Eye (tissue), 1 donor: ENCODE results near the gene HMG20B.
"Not testable (repeated sequence)": the region's sequence is repeated elsewhere in the genome, so short reads cannot be mapped to it uniquely, and the experiment has no call there.

Experiments used
- DNase-seq: peaks from one replicate; pipeline ENCODE4 v3.0.0-alpha.2; 2015

HMG20B gene

DNA sequence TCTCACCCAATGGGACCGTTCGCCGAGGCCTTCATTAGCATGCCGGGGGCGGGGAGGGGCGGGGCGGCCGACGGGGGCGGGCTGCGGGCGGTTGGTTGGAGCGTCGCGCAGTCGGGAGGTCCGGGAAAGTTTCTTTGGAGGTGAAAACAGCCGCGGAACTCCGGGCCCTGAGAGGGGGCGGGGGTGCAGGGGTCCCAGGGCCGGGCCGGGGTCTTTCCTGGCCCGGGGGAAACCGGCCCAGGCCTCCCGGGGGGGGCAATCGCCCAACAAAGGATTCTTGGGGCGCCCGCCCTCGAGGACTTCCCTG, at the start of gene HMG20B:
TSS of gene HMG20B (plus strand) at position 90 of the 307 bp plus-strand sequence. CDS start 366 bp downstream, outside the sequence.
- DNase-seq, result no peak

- no peak for DNase-seq
These were observed 49.2 kb upstream of the HMG20B start for GRCh38 chr19:3523361-3524077.

GRCh38 chr19:3524078-3524842, 48.5 kb upstream of the HMG20B start:
- DNase-seq, result no peak

- no peak for DNase-seq
These were observed 47.8 kb upstream of the HMG20B start for GRCh38 chr19:3524904-3525451.

DNA sequence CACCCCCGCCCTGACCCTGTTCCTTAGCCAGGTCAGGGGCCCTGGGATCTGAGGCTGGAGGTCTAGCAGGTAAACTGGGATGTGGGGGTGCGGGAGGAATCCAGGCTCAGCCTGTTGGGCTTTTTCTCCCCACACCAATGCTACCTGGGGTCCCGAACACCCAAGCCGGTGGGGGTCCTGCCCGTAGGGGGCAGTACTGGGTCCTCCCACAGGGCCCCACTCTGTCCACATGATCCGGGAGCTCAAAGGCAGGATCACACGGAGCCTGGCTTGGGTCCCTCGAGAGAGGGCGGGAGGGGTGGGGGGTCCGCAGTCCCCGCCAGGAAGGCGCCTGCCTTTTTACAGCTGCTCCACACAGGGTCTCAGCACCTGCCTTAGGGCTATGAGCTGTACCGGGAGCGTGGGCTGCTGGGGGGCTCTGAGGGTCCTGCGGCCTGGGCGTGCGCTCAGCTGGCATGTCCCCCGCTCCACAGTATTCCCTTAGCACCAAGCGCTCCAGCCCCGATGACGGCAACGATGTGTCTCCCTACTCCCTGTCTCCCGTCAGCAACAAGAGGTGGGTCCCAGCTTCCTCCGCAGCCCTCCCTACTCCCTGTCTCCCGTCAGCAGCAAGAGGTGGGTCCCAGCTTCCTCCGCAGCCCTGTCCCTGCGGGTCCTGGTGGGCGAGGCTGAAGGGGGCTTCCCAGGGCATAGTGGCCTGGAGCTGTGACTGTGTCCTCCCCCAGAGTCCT, 46.1 kb upstream of the HMG20B start:
- DNase-seq, result no peak

- no peak for DNase-seq
These were observed 45.4 kb upstream of the HMG20B start for GRCh38 chr19:3527238-3527910.

GRCh38 chr19:3528080-3528479, 44.7 kb upstream of the HMG20B start:
- no peak for DNase-seq

DNA sequence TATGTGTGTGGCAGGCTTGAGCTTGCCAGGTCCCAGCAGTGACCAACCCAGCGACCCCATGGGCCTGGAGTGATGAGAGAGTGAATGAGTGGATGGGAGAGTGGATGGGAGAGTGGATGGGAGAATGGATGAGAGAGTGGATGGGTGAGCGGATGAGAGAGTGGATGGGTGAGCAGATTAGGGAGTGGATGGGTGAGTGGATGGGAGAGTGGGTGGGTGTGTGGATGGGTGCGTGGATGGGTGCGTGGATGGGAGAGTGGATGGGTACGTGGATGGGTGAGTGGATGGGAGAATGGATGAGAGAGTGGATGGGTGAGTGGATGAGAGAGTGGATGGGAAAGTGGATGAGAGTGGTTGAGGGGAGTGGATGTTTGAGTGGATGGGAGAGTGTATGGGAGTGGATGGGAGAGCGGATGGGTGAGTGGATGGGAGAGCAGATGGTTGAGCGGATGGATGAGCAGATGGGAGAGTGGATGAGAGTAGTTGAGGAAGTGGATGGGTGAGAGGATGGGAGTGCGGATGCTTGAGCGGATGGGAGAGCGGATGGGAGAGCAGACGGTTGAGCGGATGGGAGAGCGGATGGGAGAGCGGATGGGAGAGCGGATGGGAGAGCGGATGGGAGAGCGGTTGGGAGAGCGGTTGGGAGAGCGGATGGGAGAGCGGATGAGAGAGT, 44.1 kb upstream of the HMG20B start:
- DNase-seq, result no peak

DNA sequence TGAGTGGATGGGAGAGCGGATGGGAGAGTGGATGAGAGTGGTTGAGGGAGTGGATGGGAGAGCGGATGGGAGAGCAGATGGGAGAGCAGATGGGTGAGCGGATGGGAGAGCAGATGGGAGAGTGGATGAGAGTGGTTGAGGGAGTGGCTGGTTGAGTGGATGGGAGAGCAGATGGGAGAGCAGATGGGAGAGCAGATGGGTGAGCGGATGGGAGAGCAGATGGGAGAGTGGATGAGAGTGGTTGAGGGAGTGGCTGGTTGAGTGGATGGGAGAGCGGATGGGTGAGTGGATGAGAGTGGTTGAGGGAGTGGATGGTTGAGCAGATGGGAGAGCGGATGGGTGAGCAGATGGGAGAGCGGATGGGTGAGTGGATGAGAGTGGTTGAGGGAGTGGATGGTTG, 43.4 kb upstream of the HMG20B start:
- DNase-seq, result not testable (repeated sequence)

DNA sequence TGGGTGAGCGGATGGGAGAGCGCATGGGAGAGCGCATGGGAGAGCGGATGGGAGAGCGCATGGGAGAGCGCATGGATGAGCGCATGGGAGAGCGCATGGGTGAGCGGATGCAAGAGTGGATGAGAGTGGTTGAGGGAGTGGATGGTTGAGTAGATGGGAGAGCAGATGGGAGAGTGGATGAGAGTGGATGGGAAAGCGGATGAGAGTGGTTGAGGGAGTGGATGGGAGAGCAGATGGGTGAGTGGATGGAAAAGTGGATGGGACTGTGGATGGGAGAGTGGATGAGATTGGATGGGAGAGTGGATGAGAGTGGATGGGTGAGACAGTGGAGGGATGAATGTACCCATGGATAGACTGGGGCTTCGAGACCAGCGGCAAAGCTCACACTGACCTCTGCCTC, 42.4 kb upstream of the HMG20B start:
- no peak for DNase-seq

DNA sequence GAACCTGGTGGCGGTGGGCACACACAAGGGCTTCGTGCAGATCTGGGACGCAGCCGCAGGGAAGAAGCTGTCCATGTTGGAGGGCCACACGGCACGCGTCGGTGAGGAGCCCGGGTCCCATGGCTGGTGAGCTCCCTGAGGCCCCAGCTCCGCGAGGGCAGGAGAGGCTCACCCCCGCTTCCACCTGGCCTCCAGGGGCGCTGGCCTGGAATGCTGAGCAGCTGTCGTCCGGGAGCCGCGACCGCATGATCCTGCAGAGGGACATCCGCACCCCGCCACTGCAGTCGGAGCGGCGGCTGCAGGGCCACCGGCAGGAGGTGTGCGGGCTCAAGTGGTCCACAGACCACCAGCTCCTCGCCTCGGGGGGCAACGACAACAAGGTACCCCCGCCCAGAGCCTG, 41.0 kb upstream of the HMG20B start:
- no peak for DNase-seq

GRCh38 chr19:3532154-3532786, 40.5 kb upstream of the HMG20B start:
- DNase-seq, result no peak

GRCh38 chr19:3533033-3533432, 39.7 kb upstream of the HMG20B start:
- no peak for DNase-seq

DNA sequence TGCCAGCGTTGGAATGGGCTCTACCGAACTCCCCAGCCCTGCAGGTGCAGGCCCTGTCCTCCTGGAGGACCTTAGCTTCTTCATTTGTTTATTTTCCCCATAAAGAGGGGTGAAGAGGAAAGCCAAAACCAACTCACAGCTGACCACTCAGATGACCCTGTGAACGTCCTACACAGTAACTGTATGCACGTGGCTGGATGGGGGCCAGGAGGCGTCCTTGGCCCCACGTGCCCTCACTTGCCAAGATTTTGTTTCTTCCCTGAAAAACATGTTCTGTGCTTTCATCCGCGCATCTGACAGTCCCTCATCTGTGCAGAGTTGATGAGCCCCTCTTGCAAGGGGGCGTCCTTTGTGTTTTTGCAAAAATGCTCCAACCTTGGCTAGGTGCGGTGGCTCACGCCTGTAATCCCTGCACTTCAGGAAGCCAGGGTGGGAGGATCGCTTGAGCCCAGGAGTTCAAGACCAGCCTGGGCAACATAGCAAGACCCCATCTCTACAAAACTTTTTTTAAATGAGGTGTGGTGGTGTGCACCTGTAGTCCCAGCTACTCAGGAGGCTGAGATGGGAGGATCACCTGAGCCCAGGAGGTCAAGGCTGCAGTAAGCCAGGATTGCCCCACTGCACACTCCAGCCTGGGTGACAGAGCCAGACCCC, 39.1 kb upstream of the HMG20B start:
- DNase-seq, result no peak

- DNase-seq, result no peak
These were observed 38.1 kb upstream of the HMG20B start for GRCh38 chr19:3534375-3535234.

- no peak for DNase-seq
These were observed 37.6 kb upstream of the HMG20B start for GRCh38 chr19:3535235-3535535.

DNA sequence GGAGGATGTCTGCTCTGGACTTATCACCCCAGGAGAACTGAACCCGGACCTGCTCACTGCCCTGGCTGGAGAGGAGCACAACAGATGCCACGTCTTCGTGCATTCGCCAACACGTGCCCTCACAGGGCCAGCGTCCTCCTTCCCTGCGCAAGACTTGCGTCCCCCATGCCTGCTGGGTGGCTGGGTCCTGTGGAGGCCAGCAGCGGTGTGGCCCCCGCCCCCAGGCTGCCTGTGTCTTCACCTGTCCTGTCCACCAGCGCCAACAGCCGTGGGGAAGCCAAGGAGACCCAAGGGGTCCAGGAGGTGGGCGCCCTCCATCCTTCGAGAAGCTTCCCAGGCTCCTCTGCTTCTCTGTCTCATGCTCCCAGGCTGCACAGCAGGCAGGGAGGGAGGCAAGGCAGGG, 37.2 kb upstream of the HMG20B start:
- no peak for DNase-seq

DNA sequence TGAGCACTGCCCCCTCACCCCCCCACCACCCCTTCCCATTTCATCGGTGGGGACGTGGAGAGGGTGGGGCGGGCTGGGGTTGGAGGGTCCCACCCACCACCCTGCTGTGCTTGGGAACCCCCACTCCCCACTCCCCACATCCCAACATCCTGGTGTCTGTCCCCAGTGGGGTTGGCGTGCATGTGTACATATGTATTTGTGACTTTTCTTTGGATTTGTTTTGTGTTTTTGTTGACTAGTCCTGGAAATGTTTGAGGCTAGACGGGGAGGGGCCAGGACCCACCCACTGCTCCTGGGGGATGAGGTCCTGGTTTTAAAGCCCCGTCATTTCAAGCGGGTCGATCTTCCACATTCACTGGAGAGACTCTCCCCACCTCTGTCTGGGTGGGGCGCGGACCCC, 36.8 kb upstream of the HMG20B start:
- no peak for DNase-seq

DNA sequence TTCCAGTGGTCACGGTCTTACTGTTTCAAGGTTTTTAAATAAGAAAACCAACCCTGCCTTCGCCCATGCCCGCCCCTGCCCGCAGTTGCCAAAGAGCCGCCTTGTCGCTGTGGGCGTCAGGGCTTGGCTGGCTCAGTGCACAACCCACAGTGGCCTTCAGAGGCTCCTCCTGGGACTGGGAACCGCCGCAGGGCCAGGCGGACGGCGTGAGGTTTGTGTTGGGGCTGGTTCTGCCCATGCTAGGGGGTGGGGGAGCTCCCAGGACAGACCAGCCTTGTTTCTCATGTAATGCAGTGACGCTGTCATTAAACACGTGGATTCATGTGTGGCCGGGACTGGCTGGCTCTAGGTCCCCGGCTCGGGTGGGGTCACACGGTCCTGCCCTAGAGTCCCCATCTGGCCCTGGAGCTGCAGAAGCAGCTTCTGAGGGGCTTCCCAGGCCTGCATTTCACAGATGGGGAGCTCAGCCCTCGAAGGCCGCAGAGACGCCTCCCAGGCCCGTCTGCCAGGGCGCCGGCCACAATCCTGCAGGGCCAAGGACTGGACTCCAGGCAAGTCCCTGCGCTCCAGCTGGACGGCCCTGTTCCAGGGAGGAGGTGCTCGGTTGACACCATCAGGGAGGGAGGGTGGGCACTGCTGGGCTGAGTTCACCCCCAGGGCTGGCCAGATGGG, 36.2 kb upstream of the HMG20B start:
- DNase-seq, result no peak

DNA sequence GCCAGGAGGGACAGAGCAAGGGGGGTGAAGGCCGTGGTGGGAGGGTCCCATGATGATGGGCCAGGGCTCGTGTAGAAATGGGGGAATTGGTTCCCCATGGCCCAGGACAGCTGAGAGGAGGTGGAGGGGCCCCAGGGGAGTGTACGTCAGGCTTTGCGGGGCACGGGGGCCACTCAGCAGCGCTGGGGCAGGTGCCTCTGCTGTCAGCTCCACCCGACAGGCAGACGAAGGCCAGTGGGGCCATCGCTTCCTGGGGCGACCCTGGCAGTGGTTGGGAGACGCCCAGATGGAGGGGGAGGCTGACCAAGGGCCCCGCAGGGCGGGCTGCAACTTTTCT, 35.7 kb upstream of the HMG20B start:
- no peak for DNase-seq
